ENCODE results near the gene POU2AF3.

Gene POU2AF3

DNA sequence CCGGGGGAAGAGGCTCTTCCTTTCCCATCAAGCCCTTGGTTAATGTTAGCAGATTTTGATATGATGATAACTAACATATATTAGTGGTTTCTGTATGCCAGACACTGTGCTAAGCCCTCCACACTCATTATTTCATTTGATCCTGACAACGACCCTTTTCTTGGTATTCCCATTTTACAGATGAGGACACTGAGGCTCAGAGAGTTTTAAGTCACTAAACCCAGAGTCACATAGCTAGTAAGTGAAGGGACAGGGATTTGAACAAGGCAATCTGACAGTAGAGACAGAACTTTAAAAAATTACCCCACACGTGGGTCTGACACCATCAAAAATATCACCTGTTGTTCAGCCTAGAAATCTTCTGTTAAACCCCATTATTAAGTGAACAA, 58.3 kb downstream of the POU2AF3 start:
- DNase-seq (ENCODE audit: low read depth, low spot score) = no peak
- Histone ChIP-seq H3K9me3 (ENCODE audit: low read depth, low read length) (no peaks in the 10 kb centered on the region), H3K27ac (no peak overlapping the region), H3K36me3 (ENCODE audit: insufficient read depth, low read length) (no peaks in the 10 kb centered on the region), H3K9ac (ENCODE audit: insufficient read length) (no peak overlapping the region), H3K4me3 (no peak overlapping the region)
- no peak for TF ChIP-seq FOXP2 (optimal IDR thresholded peaks at IDR 0.05; ENCODE audit: control extremely low read depth, extremely low read length, insufficient read depth)
- no peak for TF ChIP-seq POLR2AphosphoS5 (IDR thresholded peaks at IDR 0.05; ENCODE audit: borderline replicate concordance, low read depth, low read length)
- TF ChIP-seq EZH2 (IDR thresholded peaks at IDR 0.05) = no peak

DNA sequence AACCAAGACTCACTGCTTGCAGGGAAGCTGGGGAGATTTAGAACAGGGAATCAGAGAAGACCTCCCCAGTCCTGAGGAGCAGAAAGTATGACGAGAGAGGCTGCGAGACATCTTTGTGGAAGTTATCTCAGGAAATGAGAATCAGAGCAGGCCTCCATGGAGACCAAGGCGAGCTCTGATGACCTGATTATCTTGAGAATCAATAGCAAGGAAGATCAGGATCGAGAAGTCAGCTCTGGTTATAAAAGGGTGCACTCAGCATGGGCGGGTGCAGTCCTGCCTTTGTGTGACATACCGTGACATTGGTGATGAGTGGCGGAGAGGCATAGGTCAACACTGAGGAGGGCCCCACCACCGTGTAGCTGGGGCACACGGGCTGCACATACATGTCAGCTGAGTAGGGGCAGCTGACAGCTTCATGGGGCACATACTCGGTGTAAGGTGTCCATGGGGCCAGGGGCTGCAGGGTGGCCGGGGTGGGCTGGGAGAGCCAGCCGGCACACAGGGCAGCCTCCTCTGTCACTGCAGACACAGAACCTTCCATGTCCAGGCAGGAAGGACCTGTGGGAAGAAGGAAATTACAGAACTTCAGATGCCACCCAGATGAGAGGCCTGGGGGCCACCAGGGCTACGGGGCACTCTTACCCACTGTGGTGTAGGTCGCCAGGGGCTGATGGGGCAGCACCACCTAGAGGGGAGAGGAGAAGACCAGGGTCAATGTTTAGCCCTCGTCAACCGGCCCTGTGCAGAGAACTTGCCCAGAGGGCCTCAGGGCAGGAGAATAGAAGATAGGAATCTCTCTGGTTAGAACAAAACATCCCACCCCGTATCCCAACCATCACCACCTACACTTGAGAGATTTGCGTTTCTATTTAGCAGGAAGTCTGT, 59.0 kb downstream of the POU2AF3 start:
- Histone ChIP-seq H3K9me3 (ENCODE audit: low read depth, low read length) (no peaks in the 10 kb centered on the region), H3K27ac (no peak overlapping the region), H3K9ac (ENCODE audit: insufficient read length) (no peak overlapping the region), H3K4me3 (no peak overlapping the region), H3K36me3 (ENCODE audit: insufficient read depth, low read length) (no peaks in the 10 kb centered on the region)
- no peak for TF ChIP-seq POLR2AphosphoS5 (IDR thresholded peaks at IDR 0.05; ENCODE audit: borderline replicate concordance, low read depth, low read length)
- no peak for TF ChIP-seq EZH2 (IDR thresholded peaks at IDR 0.05)
- no peak for TF ChIP-seq FOXP2 (optimal IDR thresholded peaks at IDR 0.05; ENCODE audit: control extremely low read depth, extremely low read length, insufficient read depth)
- no peak for DNase-seq (ENCODE audit: low read depth, low spot score)

Data from SK-N-MC (cell line).